ENCODE data around the gene S100A1.

- TF ChIP-seq, protein P1, sequence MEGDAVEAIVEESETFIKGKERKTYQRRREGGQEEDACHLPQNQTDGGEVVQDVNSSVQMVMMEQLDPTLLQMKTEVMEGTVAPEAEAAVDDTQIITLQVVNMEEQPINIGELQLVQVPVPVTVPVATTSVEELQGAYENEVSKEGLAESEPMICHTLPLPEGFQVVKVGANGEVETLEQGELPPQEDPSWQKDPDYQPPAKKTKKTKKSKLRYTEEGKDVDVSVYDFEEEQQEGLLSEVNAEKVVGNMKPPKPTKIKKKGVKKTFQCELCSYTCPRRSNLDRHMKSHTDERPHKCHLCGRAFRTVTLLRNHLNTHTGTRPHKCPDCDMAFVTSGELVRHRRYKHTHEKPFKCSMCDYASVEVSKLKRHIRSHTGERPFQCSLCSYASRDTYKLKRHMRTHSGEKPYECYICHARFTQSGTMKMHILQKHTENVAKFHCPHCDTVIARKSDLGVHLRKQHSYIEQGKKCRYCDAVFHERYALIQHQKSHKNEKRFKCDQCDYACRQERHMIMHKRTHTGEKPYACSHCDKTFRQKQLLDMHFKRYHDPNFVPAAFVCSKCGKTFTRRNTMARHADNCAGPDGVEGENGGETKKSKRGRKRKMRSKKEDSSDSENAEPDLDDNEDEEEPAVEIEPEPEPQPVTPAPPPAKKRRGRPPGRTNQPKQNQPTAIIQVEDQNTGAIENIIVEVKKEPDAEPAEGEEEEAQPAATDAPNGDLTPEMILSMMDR (IDR thresholded peaks at IDR 0.05) = no peak
- no peak for TF ChIP-seq ZFX (IDR thresholded peaks at IDR 0.05; ENCODE audit: borderline replicate concordance)
These were observed 40.9 kb upstream of the S100A1 start for GRCh38 chr1:153587314-153587713.
